Colonic mucosa (tissue), 4 donors: Measurements from ENCODE around the gene TSHZ2. TPM values are rescaled to one million over a fixed set of nuclear protein-coding genes. Genes with fewer than 3 reads are reported as not detected.
"Not testable (repeated sequence)": the region's sequence is repeated elsewhere in the genome, so short reads cannot be mapped to it uniquely, and the experiment has no call there.

Experiments
- DNase-seq: peaks from one replicate; pipeline ENCODE4 v3.0.0-alpha.2; 2020
- H3K27ac ChIP-seq: fragments of 200-600 bp; one replicate; pipeline ENCODE4 v1.8.0; 2021
- H3K27me3 ChIP-seq: fragments of 200-600 bp; one replicate; pipeline ENCODE4 v1.8.0; 2021
- H3K36me3 ChIP-seq: fragments of 200-600 bp; one replicate; pipeline ENCODE4 v1.8.0; 2021
- H3K4me1 ChIP-seq: fragments of 200-600 bp; one replicate; pipeline ENCODE4 v1.8.0; 2021; ENCODE audit warnings: mild to moderate bottlenecking
- H3K4me3 ChIP-seq: fragments of 200-600 bp; one replicate; pipeline ENCODE4 v1.8.0; 2021
- H3K9ac ChIP-seq, 2 donors: one replicate each; pipeline ENCODE4 v1.7.0; 2013; ENCODE audit warnings: control low read depth in 2 of 2, low read depth in 2 of 2, low read length in 2 of 2
- H3K9me3 ChIP-seq: fragments of 200-600 bp; one replicate; pipeline ENCODE4 v1.8.0; 2021
- intact Hi-C: fragments of 100-400 bp; cut with DNase I; formaldehyde crosslinking; loops from one replicate; pipeline ENCODE4 v1.14.1; 2022
- total RNA-seq, 2 donors: library from RNA; stranded (reverse); fragmentation: NEBNext Ultra II Directional in 1 of 2; extraction: Animal tissue kit (Norgen Biotek cat#: 25700) in 1 of 2; gene quantifications; one replicate each; pipeline ENCODE4 v1.2.1, GENCODE V29; 2021
- TF ChIP-seq, protein P1 (sequence below): fragments of 200-600 bp; IDR thresholded peaks from one replicate; pipeline ENCODE4 v1.8.0; 2022; ENCODE audit warnings: antibody characterized with exemption, mild to moderate bottlenecking
- donor health status: healthy.
- donor health status: DM: no; HTN: no; CAD: no.
- donor health status: DM: no; HTN: no; CAD: no.

TSHZ2 gene
- total RNA-seq, 2 donors from 2014 or later = 2.1 to 3.1 TPM

DNA sequence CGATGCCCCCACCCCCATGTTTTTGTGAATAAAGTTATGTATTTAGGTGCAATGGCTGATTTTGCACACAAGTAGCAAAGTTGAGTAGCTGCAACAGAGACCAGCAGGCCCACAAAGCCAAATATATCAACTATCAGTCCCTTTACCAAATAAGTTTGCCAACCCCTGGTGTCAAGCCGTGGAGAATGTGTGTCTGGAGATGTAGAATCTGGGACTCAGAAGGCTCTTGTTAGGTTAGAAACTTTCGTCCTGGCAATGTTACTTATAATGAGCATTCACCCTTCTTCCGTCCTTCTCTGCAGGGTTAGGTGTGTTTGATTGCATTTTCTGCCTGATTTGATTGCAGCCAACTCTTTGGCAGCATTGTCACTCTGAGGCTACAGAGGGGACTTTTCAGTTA is 563.7 kb downstream of the TSHZ2 start:
- Histone ChIP-seq H3K36me3 (no peaks in the 10 kb centered on the region), H3K27ac (no peak overlapping the region), H3K9me3 (no peaks in the 10 kb centered on the region), H3K4me3 (no peak overlapping the region), H3K27me3 (no peaks in the 10 kb centered on the region), H3K4me1 (no peaks in the 10 kb centered on the region), H3K9ac (no peak overlapping the region)
- TF ChIP-seq, protein P1, sequence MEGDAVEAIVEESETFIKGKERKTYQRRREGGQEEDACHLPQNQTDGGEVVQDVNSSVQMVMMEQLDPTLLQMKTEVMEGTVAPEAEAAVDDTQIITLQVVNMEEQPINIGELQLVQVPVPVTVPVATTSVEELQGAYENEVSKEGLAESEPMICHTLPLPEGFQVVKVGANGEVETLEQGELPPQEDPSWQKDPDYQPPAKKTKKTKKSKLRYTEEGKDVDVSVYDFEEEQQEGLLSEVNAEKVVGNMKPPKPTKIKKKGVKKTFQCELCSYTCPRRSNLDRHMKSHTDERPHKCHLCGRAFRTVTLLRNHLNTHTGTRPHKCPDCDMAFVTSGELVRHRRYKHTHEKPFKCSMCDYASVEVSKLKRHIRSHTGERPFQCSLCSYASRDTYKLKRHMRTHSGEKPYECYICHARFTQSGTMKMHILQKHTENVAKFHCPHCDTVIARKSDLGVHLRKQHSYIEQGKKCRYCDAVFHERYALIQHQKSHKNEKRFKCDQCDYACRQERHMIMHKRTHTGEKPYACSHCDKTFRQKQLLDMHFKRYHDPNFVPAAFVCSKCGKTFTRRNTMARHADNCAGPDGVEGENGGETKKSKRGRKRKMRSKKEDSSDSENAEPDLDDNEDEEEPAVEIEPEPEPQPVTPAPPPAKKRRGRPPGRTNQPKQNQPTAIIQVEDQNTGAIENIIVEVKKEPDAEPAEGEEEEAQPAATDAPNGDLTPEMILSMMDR = no peak
- no peak for DNase-seq
- intact Hi-C loops = no loop called here

DNA sequence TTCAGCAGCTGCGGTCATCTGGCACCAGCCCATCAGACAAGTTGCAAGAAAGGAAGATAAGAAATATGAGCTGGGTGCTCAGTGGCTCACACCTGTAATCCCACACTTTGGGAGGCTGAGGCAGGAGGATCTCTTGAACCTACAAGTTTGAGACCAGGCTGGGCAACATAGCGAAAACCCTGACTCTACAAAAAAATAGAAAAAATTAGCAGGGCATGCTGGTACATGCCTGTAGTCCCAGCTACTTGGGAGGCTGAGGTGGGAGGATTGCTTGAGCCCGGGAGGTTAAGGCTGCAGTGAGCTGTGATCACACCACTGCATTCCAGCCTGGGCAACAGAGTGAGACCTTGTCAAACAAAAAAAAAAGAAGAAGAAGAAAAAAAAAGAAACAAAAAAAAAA is 564.2 kb downstream of the TSHZ2 start:
- H3K4me1 ChIP-seq, H3K4me3 ChIP-seq, DNase-seq, H3K27me3 ChIP-seq, H3K9ac ChIP-seq, H3K9me3 ChIP-seq, H3K27ac ChIP-seq, H3K36me3 ChIP-seq, intact Hi-C loops: not testable (repeated sequence)

DNA sequence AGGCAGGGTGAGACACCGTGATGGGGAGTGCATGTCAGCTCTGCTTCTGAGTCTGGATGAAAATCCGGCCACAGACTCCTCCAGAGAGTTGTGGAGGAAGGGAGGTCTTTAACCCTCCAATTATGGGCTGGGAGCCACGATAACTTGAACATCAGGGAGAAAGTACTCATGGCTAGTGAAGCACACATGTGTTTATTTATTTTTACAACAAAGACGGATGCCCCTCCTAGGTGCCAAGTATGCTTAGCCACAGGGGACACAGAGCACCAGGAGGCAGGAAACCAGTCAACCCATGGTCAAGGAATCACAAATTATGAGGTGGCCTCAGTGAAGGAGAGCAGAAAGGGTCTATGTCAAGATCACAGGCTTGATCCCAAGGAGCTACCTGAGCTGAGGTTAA is 567.4 kb downstream of the TSHZ2 start:
- Histone ChIP-seq H3K4me1 (no peaks in the 10 kb centered on the region), H3K27me3 (no peaks in the 10 kb centered on the region), H3K9ac (no peak overlapping the region), H3K9me3 (no peaks in the 10 kb centered on the region), H3K4me3 (no peak overlapping the region), H3K27ac (no peak overlapping the region), H3K36me3 (no peaks in the 10 kb centered on the region)
- intact Hi-C loops = no loop called here
- no peak for DNase-seq
- TF ChIP-seq, protein P1 = no peak
